Activated CD4-positive, alpha-beta T cell treated with anti-CD3 and anti-CD28 coated beads, Interleukin-2, amount 10 ng/mL, durations not matched to agents 7 days and 5 days (primary cell): ENCODE results near the gene DNAL1. TPM values are rescaled to one million over a fixed set of nuclear protein-coding genes. Genes with fewer than 3 reads are reported as not detected.
A peak's percentile ranks its signal among the peaks of the same experiment; 100 is the strongest.
"Not testable (repeated sequence)": the region's sequence is repeated elsewhere in the genome, so short reads cannot be mapped to it uniquely, and the experiment has no call there.

ENCODE experiments used
- CTCF ChIA-PET: fragments of 350-600 bp; sonication (Branson Sonifier 250); formaldehyde crosslinking; loops from one replicate; lab custom pipeline; 2021; ENCODE audit warnings: antibody characterized with exemption; lab: Charles Lee
- POLR2A ChIA-PET: fragments of 350-600 bp; sonication (Branson Sonifier 250); formaldehyde crosslinking; loops from one replicate; lab custom pipeline; 2021; ENCODE audit warnings: antibody characterized with exemption; lab: Charles Lee
- DNase-seq: peaks from one replicate; pipeline ENCODE4 v3.0.0-alpha.2; 2020
- H3K27ac Mint-ChIP-seq: one replicate; pipeline ENCODE4 v1.8.0; 2021; ENCODE audit warnings: mild to moderate bottlenecking, moderate library complexity, mixed read lengths
- H3K27me3 Mint-ChIP-seq: one replicate; pipeline ENCODE4 v1.8.0; 2021; ENCODE audit warnings: mixed read lengths
- H3K36me3 Mint-ChIP-seq: one replicate; pipeline ENCODE4 v1.8.0; 2021; ENCODE audit warnings: low read depth, mixed read lengths
- H3K4me1 Mint-ChIP-seq: one replicate; pipeline ENCODE4 v1.8.0; 2021; ENCODE audit warnings: mixed read lengths
- H3K4me3 Mint-ChIP-seq: one replicate; pipeline ENCODE4 v1.8.0; 2021; ENCODE audit warnings: mild to moderate bottlenecking, moderate library complexity, mixed read lengths
- H3K9me3 Mint-ChIP-seq: one replicate; pipeline ENCODE4 v1.8.0; 2021; ENCODE audit warnings: mixed read lengths
- total RNA-seq, 2 experiments: library from RNA; stranded (reverse); gene quantifications; one replicate each; pipeline ENCODE4 v1.2.3, GENCODE V29; 2021

The DNAL1 gene
- total RNA-seq, 2 experiments from 2014 or later = 5.0 to 7.7 TPM

DNA sequence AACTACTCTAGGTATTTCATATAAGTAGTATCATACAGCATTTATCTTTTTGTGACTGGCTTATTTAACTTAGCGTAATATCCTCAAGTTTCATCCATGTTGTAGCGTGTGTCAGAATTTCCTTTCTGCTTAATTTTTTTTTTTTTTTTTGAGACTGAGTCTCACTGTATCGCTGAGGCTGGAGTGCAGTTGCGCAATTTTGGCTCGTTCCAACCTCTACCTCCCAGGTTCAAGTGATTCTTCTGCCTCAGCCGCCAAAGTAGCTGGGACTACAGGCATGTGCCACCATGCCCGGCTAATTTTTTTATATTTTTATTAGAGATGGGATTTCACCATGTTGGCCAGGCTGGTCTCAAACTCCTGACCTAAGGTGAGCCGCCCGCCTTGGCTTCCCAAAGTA is 40.5 kb downstream of the DNAL1 start:
- POLR2A ChIA-PET = no interaction called here
- no peaks in the 10 kb centered on the region for H3K27me3 Mint-ChIP-seq
- H3K9me3 Mint-ChIP-seq = no peaks in the 10 kb centered on the region
- H3K4me3 Mint-ChIP-seq = no peak overlapping the region
- CTCF ChIA-PET = no interaction called here
- no peak overlapping the region for H3K27ac Mint-ChIP-seq
- H3K4me1 Mint-ChIP-seq = no peaks in the 10 kb centered on the region
- DNase-seq = no peak
- H3K36me3 Mint-ChIP-seq = peaks cover 1% of the 10 kb centered on the region

DNA sequence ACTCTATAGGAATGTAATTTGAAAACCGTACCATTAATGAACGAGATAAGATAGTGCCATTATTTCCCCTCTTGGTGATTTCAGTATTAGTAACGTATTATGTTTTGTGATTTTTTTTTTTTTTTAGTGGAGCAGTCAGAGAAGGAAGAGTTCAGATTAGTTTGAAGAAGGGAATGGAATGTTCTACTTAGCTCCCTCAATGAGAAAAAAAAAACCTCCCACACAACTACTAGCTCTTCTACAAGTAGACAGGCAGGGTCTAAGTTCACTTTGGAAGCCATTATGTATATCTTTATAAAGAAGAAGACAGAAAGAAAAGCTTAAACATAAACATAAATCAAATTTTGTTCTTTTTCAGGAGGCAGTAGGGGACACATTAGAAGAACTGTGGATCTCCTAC is 42.1 kb downstream of the DNAL1 start:
- ChIA-PET POLR2A (no interaction called here), CTCF (interaction anchor here (0.6 to 1.2 kb wide), 3 partner anchors 13 to 340 kb away, joined by 3 to 4 read pairs (median 4); no protein-coding TSS in a partner anchor)
- Mint-ChIP-seq H3K4me3 (no peak overlapping the region), H3K27me3 (no peaks in the 10 kb centered on the region), H3K36me3 (peaks cover 1% of the 10 kb centered on the region), H3K27ac (no peak overlapping the region), H3K9me3 (no peaks in the 10 kb centered on the region), H3K4me1 (no peaks in the 10 kb centered on the region)
- no peak for DNase-seq

DNA sequence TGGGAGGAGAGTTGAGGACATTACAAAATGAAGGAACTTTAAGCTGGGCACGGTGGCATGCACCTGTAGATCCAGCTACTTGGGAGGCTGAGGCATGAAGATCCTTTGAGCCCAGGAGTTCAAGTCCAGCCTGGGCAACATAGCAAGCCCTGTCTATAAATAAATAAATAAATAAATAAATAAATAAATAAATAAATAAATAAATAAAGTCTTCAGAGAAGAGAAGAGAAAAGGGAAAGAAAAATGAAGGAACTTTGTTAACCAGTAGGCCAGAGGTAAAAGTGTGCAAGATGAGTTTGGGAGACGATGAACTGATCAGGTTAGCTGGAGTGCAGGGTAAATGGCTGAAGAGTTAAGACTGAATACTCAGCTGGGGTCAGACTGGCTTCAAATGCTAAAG is 49.3 kb downstream of the DNAL1 start:
- no peak for DNase-seq
- Mint-ChIP-seq H3K9me3 (peaks cover 2% of the 10 kb centered on the region), H3K27ac (no peak overlapping the region), H3K36me3 (peaks cover 6% of the 10 kb centered on the region), H3K4me1 (peaks cover 17% of the 10 kb centered on the region), H3K27me3 (no peaks in the 10 kb centered on the region), H3K4me3 (no peak overlapping the region)
- ChIA-PET CTCF (interaction anchor here (0.7 kb wide), 1 partner anchor 13 kb away, joined by 3 read pairs; no protein-coding TSS in a partner anchor), POLR2A (no interaction called here)

DNA sequence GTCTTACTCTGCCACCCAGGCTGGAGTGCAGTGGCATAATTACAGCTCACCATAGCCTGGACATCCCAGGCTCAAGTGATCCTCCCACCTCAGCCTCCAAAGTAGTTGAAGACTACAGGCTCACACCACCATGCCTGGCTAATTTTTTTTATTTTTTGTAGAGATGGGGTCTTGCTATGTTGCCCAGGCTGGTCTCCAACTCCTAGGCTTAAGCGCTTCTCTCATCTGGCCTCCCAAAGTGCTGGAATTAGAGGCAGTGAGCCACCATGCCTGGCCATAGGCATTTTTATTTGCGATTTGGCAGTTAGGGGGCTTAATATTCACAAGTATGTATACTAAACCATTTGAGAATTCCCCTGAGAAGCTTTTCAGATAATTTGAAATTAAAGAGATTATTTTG is 50.3 kb downstream of the DNAL1 start:
- Mint-ChIP-seq H3K4me1 (peaks cover 17% of the 10 kb centered on the region), H3K36me3 (peaks cover 6% of the 10 kb centered on the region), H3K27ac (no peak overlapping the region), H3K27me3 (no peaks in the 10 kb centered on the region), H3K4me3 (no peak overlapping the region), H3K9me3 (peaks cover 2% of the 10 kb centered on the region)
- ChIA-PET CTCF (no interaction called here), POLR2A (no interaction called here)
- no peak for DNase-seq

DNA sequence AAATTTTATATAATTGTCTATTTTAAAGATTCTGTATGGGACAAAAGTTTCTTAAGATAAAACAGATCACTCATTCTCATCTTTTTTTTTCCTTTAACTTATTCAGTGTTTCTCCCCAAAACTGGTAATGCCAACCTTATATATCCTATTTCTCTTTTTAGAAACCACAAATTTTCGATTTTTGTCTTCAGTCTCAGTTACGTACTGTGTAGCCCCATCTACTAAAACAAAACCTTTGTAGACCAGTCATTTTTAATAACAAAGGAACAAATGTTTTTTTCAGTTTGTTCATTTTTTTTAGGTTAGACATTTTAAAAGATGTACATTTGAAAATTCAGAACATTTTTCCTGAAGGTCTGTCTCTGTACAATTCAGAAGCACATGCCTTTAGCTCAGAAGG is 51.2 kb downstream of the DNAL1 start:
- no peak for DNase-seq
- Mint-ChIP-seq H3K4me3 (no peak overlapping the region), H3K27ac (peak overlapping the region; percentile 3), H3K36me3 (peaks cover 6% of the 10 kb centered on the region), H3K9me3 (peaks cover 2% of the 10 kb centered on the region), H3K27me3 (no peaks in the 10 kb centered on the region), H3K4me1 (peaks cover 25% of the 10 kb centered on the region)
- ChIA-PET POLR2A (no interaction called here), CTCF (no interaction called here)

DNA sequence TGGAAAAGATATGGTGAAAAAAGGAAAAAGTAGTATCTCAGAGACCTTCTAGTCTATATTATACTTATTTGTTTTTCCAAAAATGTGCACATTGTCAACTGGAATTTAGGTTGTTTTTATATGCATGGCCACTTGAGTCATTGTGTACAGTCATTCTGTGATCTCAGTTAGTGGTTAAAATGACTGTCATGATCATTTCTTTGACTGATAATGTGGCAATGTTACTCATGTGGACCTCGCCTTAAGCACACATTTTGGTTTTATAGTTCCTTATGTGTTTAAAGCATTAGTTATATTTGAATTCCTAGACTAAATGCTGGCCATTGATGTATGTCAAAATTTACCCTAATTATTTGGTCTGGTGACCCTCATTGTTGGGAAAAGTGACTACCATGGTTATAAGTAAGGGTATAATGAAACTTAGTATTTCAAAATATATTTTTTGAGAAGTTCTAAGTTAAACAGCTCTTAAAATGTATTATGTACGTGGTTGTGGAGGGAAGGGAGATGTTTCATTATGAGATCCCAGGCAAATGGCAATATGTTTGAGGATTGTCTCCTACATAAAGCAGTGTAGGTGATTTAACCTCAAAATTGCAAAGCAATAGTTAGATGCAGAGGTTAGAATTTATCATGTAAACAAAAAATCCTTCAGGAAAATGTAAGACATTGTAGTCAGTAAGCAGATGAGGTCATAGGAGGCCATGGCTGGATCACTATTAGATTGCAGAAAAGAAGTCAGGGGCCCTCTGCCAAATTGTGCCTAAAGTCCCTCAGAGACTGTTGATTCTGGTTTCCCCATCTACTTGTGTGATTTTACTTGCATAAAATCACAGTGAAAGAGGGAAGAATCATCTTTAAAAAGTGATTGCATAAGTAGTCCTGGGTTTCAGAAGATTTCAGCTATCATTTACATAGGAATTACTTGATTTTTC is 51.9 kb downstream of the DNAL1 start:
- no peak overlapping the region for H3K4me3 Mint-ChIP-seq
- H3K9me3 Mint-ChIP-seq = peaks cover 2% of the 10 kb centered on the region
- peak overlapping the region; percentile 3 for H3K27ac Mint-ChIP-seq
- POLR2A ChIA-PET = no interaction called here
- H3K36me3 Mint-ChIP-seq = peaks cover 6% of the 10 kb centered on the region
- DNase-seq = no peak
- no peaks in the 10 kb centered on the region for H3K27me3 Mint-ChIP-seq
- H3K4me1 Mint-ChIP-seq = peaks cover 25% of the 10 kb centered on the region
- CTCF ChIA-PET = no interaction called here

DNA sequence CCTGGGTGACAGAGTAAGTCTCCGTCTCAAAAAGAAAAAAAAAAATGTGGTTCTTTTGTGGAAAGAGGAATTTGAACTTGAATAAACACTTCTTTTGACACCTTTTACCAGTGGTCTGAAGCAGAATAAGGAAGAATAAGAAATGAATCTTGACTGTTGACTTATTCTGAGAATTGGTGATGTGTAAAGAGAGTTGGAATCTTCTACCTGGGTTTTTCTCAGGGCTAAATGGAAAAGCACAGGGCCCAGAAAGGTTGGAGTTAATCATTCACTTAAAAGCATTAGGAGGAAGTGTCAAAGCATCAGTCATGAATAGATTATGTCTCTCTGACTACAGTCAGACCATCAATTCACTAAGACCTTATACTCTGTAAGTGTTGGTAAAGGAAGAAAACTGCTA is 55.5 kb downstream of the DNAL1 start:
- Mint-ChIP-seq H3K27ac (no peak overlapping the region), H3K36me3 (peaks cover 2% of the 10 kb centered on the region), H3K4me3 (no peak overlapping the region), H3K27me3 (no peaks in the 10 kb centered on the region), H3K4me1 (peaks cover 25% of the 10 kb centered on the region), H3K9me3 (peaks cover 2% of the 10 kb centered on the region)
- ChIA-PET CTCF (no interaction called here), POLR2A (interaction anchor here (0.7 kb wide), 1 partner anchor 641 kb away, joined by 4 read pairs; no protein-coding TSS in a partner anchor)
- DNase-seq = no peak

DNA sequence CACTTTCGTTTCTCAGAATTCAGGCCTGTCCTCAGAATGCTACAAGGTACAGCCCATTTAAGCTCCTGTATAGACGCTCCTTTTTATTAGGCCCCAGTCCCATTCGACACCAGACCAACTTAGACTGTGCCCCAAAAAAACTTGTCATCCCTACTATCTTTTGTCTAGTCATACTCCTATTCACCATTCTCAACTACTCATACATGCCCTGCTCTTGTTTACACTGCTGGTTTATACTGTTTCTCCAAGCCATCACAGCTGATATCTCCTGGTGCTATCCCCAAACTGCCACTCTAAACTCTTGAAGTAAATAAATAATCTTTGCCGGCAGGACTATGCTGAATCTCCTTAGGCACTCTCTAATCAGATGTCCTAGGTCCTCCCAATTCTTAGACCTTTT is 63.3 kb downstream of the DNAL1 start:
- CTCF ChIA-PET, H3K4me3 Mint-ChIP-seq, POLR2A ChIA-PET, H3K27ac Mint-ChIP-seq, H3K36me3 Mint-ChIP-seq, DNase-seq, H3K9me3 Mint-ChIP-seq, H3K27me3 Mint-ChIP-seq: not testable (repeated sequence)
- H3K4me1 Mint-ChIP-seq = peaks cover 15% of the 10 kb centered on the region

DNA sequence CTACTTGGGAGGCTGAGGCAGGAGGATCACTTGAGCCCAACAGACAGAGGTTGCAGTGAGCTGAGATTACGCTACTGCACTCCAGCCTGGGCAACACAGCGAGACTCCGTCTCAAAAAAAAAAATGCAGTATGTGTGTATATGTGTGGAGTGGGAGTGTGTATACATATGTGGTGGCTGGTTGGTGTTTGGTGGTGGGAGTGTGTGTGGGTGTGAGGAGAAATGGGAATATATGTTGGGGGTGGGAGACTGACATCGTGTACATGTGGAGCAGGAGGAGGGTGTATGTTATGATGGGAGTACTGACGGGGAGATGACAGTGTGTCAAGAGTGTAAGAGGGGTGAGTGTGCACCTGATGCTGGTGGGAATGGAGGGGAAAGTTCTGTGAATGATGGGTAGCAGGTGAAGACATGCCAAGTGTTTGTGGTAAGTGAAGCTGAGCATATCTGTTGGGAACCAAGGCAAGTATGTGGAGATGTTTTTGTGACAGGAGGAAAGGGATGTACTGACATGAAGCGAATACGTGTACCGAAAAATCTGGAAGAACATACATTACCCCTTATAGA is 65.2 kb downstream of the DNAL1 start:
- Mint-ChIP-seq H3K9me3 (no peaks in the 10 kb centered on the region), H3K27me3 (no peaks in the 10 kb centered on the region), H3K27ac (no peak overlapping the region), H3K36me3 (peaks cover 10% of the 10 kb centered on the region), H3K4me1 (peaks cover 21% of the 10 kb centered on the region), H3K4me3 (peak overlapping the region; percentile 24)
- no peak for DNase-seq
- POLR2A ChIA-PET = no interaction called here
- CTCF ChIA-PET = interaction anchor here (1.1 kb wide), 1 partner anchor 23 kb away, joined by 4 read pairs; no protein-coding TSS in a partner anchor

DNA sequence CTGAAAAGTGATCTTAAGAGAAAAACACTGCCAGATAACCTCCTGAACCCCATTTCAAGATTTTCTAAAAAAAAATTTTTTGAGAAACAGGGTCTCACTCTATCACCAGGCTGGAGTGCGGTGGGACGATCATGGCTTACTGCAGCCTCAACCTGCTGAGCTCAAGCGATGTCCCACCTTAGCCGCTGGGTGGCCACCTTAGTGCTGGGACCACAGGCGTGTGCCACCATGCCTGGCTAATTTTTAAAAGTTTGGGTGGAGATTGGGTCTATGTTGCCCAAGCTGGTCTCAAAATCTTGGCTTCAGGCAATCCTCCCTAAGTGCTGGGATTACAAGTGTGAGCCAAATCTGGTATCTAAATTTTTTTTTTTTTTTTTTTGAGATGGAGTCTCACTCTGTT is 66.0 kb downstream of the DNAL1 start:
- H3K36me3 Mint-ChIP-seq = peaks cover 10% of the 10 kb centered on the region
- ChIA-PET CTCF (interaction anchor here (1.1 kb wide), 1 partner anchor 24 kb away, joined by 4 read pairs; no protein-coding TSS in a partner anchor), POLR2A (no interaction called here)
- no peaks in the 10 kb centered on the region for H3K27me3 Mint-ChIP-seq
- no peaks in the 10 kb centered on the region for H3K9me3 Mint-ChIP-seq
- no peak overlapping the region for H3K4me3 Mint-ChIP-seq
- no peak overlapping the region for H3K27ac Mint-ChIP-seq
- DNase-seq = no peak
- H3K4me1 Mint-ChIP-seq = peaks cover 21% of the 10 kb centered on the region

DNA sequence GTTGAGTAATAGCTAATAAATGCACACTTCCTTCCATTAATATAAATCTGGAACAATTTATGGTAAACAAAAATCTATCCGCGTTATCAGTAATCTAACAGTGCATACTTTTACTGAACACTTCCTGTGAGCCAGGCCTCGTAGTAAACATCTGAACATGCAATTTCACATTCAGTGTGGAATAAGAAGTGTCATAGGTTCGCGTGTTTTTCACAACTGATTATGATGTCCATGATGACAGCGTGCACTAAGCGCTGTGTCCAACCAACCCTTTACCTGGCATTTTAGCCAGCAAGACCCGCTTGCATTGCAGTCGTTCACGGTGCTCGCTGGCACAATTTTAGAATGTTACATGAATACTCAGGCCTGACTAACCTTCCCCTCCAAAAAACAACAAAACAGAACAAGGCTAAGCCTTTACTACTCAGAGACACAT is 67.3 kb downstream of the DNAL1 start:
- peaks cover 19% of the 10 kb centered on the region for H3K36me3 Mint-ChIP-seq
- H3K27me3 Mint-ChIP-seq = no peaks in the 10 kb centered on the region
- peak; percentile 38 for DNase-seq
- ChIA-PET POLR2A (interaction anchor here (0.8 kb wide), 1 partner anchor 48 kb away, joined by 4 read pairs; a partner anchor contains a TSS), CTCF (interaction anchor here (1.0 to 2.4 kb wide), 3 partner anchors 13 to 48 kb away, joined by 3 to 9 read pairs (median 3); a partner anchor contains a TSS)
- H3K4me3 Mint-ChIP-seq = peak overlapping the region; percentile 87
- H3K27ac Mint-ChIP-seq = peak overlapping the region; percentile 92
- no peaks in the 10 kb centered on the region for H3K9me3 Mint-ChIP-seq
- peaks cover 21% of the 10 kb centered on the region for H3K4me1 Mint-ChIP-seq

DNA sequence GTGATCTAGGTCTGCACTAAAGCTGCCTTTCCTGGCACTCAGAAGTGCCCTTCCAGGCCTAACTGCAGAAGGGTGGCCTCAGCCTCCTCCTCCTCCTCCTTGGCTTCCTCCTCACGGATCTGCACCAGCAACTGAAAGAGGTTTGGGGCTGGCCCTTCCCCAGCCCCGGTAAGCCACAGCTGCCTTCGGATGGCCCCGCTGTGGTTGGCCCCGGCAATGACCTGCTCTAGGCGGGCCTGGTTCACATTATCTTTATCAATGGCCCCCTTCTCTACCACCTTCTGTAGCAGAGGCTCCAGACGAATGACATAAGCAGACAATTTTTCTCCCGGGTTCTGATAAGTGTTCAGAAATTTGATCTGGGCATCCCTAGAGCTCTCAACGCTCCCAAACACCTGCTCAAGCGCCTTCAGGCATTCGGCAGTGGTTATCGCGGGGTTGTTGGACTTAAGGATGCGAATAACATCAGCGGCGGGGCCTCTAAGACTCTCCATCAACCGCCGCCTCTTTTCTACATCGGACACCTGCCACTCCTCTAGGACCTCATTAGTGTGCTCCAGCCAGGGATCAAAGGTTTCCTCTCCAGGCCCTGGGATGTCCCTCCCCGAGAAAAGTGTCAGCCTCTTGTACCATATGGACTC is 67.9 kb downstream of the DNAL1 start:
- ChIA-PET CTCF (interaction anchor here (0.6 to 2.4 kb wide), 4 partner anchors 13 to 58 kb away, joined by 3 to 9 read pairs (median 4); a partner anchor contains a TSS), POLR2A (interaction anchor here (0.8 kb wide), 1 partner anchor 48 kb away, joined by 4 read pairs; a partner anchor contains a TSS)
- Mint-ChIP-seq H3K4me3 (peak overlapping the region; percentile 87), H3K4me1 (peaks cover 21% of the 10 kb centered on the region), H3K36me3 (peaks cover 23% of the 10 kb centered on the region), H3K9me3 (no peaks in the 10 kb centered on the region), H3K27ac (peak overlapping the region; percentile 92), H3K27me3 (no peaks in the 10 kb centered on the region)
- DNase-seq = peak; percentile 42
